ENCODE data around the gene SLC39A7. TPM values are rescaled to one million over a fixed set of nuclear protein-coding genes. Genes with fewer than 3 reads are reported as not detected.

SLC39A7 gene
- total and polyA plus RNA-seq, 2 of the 13 experiments (the other 11 are each of a cell fraction or from before 2014, with no cell fraction given) = 142 to 229 TPM

- TF ChIP-seq RNF219 (CRISPR knock-in tag; IDR thresholded peaks at IDR 0.05) (no peak), ZNF224 (CRISPR knock-in tag; IDR thresholded peaks at IDR 0.05) (no peak), ZNF724P (CRISPR knock-in tag; IDR thresholded peaks at IDR 0.05; ENCODE audit: borderline replicate concordance) (no peak; the same call in 1 of the 2 replicates), ZBTB20 (CRISPR knock-in tag; IDR thresholded peaks at IDR 0.05; ENCODE audit: borderline replicate concordance, low read depth) (no peak), SRF (IDR thresholded peaks at IDR 0.05; ENCODE audit: low read depth, low read length) (no peak), ARID5B (CRISPR knock-in tag; IDR thresholded peaks at IDR 0.05) (peak; percentile 59), LRRFIP1 (CRISPR knock-in tag; conservative IDR thresholded peaks at IDR 0.05) (no peak), TRAFD1 (CRISPR knock-in tag; IDR thresholded peaks at IDR 0.05; ENCODE audit: borderline replicate concordance) (no peak), CERS6 (CRISPR knock-in tag; IDR thresholded peaks at IDR 0.05) (no peak), ZNF160 (CRISPR knock-in tag; IDR thresholded peaks at IDR 0.05) (no peak), HMG20B (CRISPR knock-in tag; conservative IDR thresholded peaks at IDR 0.05) (no peak), RXRA (CRISPR knock-in tag; IDR thresholded peaks at IDR 0.05) (no peak; the same call in 1 of the 2 replicates), FOXO4 (CRISPR knock-in tag; conservative IDR thresholded peaks at IDR 0.05) (no peak), PBX2 (CRISPR knock-in tag; IDR thresholded peaks at IDR 0.05) (no peak)
Observed at GRCh38 chr6:33247977-33248642, 47.4 kb downstream of the SLC39A7 start (continued).
